GM12874 (cell line): ENCODE measurements around the gene STK39.

Experiments used
- CTCF ChIP-seq: IDR thresholded peaks from 2 replicates; pipeline ENCODE4 v1.5.1; 2011; ENCODE audit warnings: low read depth, mild to moderate bottlenecking, control low read depth, low read length, moderate library complexity; ENCODE audit not compliant: insufficient read depth

The STK39 gene

GRCh38 chr2:168072626-168073303, 174.6 kb downstream of the STK39 start:
- no peak for TF ChIP-seq CTCF

GRCh38 chr2:168064011-168064998, 183.1 kb downstream of the STK39 start:
- TF ChIP-seq CTCF: no peak

- no peak for TF ChIP-seq CTCF
Measured at GRCh38 chr2:168062936-168063335, 184.5 kb downstream of the STK39 start.

GRCh38 chr2:168062054-168062453, 185.3 kb downstream of the STK39 start:
- no peak for TF ChIP-seq CTCF

GRCh38 chr2:168060986-168061750, 186.2 kb downstream of the STK39 start:
- no peak for TF ChIP-seq CTCF

- TF ChIP-seq CTCF: no peak
Measured at GRCh38 chr2:168059758-168060157, 187.6 kb downstream of the STK39 start.

GRCh38 chr2:168058675-168059074, 188.7 kb downstream of the STK39 start:
- TF ChIP-seq CTCF: no peak
